SK-N-SH (cell line): ENCODE measurements around the gene USP36. TPM values are rescaled to one million over a fixed set of nuclear protein-coding genes. Genes with fewer than 3 reads are reported as not detected.

Source experiments
- CTCF ChIA-PET: fragments of 300-600, 350-600 bp; formaldehyde crosslinking; extraction: SDS; loops from one replicate; lab custom pipeline; 2021; lab: Yijun Ruan, JAX
- POLR2A ChIA-PET: fragments of 350-600 bp; sonication (Branson Sonifier 250); formaldehyde crosslinking; extraction: SDS; loops from one replicate; lab custom pipeline; 2020; ENCODE audit warnings: antibody characterized with exemption, inconsistent platforms; lab: Yijun Ruan, JAX
- DNase-seq: peaks from one replicate; pipeline ENCODE4 v3.0.0; 2012
- H2AFZ ChIP-seq: fragments of 200-600 bp; sonication (generic); 2 replicates; pipeline ENCODE4 v1.8.1; 2016; ENCODE audit warnings: antibody characterized with exemption, mild to moderate bottlenecking, low read depth
- H3F3A ChIP-seq: fragments of 200-600 bp; sonication (generic); replicated peaks from 2 replicates; pipeline ENCODE3; 2016; ENCODE audit warnings: antibody characterized with exemption, mild to moderate bottlenecking; ENCODE audit not compliant: insufficient read depth
- H3K27ac ChIP-seq, 2 experiments: fragments of 200-500 bp in 1 of 2; fragments of 200-600 bp in 1 of 2; sonication (Bioruptor generic) in 1 of 2; sonication (generic), shearing (Covaris generic) in 1 of 2; 2 replicates each; pipeline versions ENCODE4 v1.5.1 to v1.6.1; 2014 to 2016; ENCODE audit warnings: low read depth in 2 of 2, inconsistent platforms in 1 of 2, low read length in 1 of 2, mild to moderate bottlenecking in 1 of 2, mixed read lengths in 1 of 2
- H3K27me3 ChIP-seq: fragments of 200-600 bp; sonication (generic), shearing (Covaris generic); 2 replicates; pipeline ENCODE4 v1.6.1; 2016; ENCODE audit warnings: mixed run types; ENCODE audit not compliant: insufficient read depth
- H3K36me3 ChIP-seq, 2 experiments: fragments of 200-500 bp in 1 of 2; fragments of 200-600 bp in 1 of 2; sonication (Bioruptor generic) in 1 of 2; sonication (generic) in 1 of 2; replicated peaks in 1 of 2; 2 replicates each; pipeline versions ENCODE3 to v1.5.1; 2014 to 2016; ENCODE audit warnings: low read length in 1 of 2, mild to moderate bottlenecking in 1 of 2; ENCODE audit not compliant: insufficient read depth in 2 of 2, control insufficient read depth in 1 of 2
- H3K4me1 ChIP-seq, 2 experiments: fragments of 200-500 bp in 1 of 2; fragments of 200-600 bp in 1 of 2; sonication (Bioruptor generic) in 1 of 2; sonication (generic), shearing (Covaris generic) in 1 of 2; 2 replicates each; pipeline versions ENCODE4 v1.5.1 to v1.6.1; 2014 to 2016; ENCODE audit warnings: low read depth in 1 of 2, low read length in 1 of 2, mixed run types in 1 of 2; ENCODE audit not compliant: insufficient read depth in 2 of 2, control insufficient read depth in 1 of 2
- H3K4me2 ChIP-seq: fragments of 200-600 bp; sonication (generic), shearing (Covaris generic); 2 replicates; pipeline ENCODE4 v1.6.1; 2017; ENCODE audit warnings: mixed run types
- H3K4me3 ChIP-seq, 2 experiments: fragments of 200-500 bp in 1 of 2; fragments of 200-600 bp in 1 of 2; sonication (Bioruptor generic) in 1 of 2; sonication (generic), shearing (Covaris generic) in 1 of 2; 2 replicates each; pipeline versions ENCODE4 v1.5.1 to v1.8.1; 2014 to 2016; ENCODE audit warnings: low read depth in 2 of 2, inconsistent platforms in 1 of 2, low read length in 1 of 2, mild to moderate bottlenecking in 1 of 2, mixed read lengths in 1 of 2, moderate library complexity in 1 of 2
- H3K79me2 ChIP-seq: fragments of 200-600 bp; sonication (generic); 2 replicates; pipeline ENCODE4 v1.8.1; 2017; ENCODE audit warnings: mild to moderate bottlenecking; ENCODE audit not compliant: insufficient read depth
- H3K9ac ChIP-seq: fragments of 200-600 bp; sonication (generic); 2 replicates; pipeline ENCODE4 v1.6.1; 2017; ENCODE audit warnings: mixed run types
- H3K9me2 ChIP-seq: fragments of 200-600 bp; sonication (generic); 2 replicates; pipeline ENCODE4 v1.6.1; 2017; ENCODE audit warnings: mixed run types
- H3K9me3 ChIP-seq: fragments of 200-600 bp; sonication (generic); 2 replicates; pipeline ENCODE4 v1.6.1; 2017; ENCODE audit warnings: mixed run types, mild to moderate bottlenecking, moderate library complexity
- H4K20me1 ChIP-seq: fragments of 200-600 bp; sonication (generic); 2 replicates; pipeline ENCODE4 v1.6.1; 2017; ENCODE audit warnings: mild to moderate bottlenecking, mixed run types; ENCODE audit not compliant: insufficient read depth
- CHD2 ChIP-seq: fragments of 150-350 bp; IDR thresholded peaks from 2 replicates; pipeline ENCODE4 v1.6.1; 2018; ENCODE audit warnings: low read length; ENCODE audit not compliant: partially characterized antibody
- ELF1 ChIP-seq: IDR thresholded peaks from 2 replicates; pipeline ENCODE4 v1.4.0; 2012
- FOXM1 ChIP-seq: IDR thresholded peaks from 2 replicates; pipeline ENCODE4 v1.4.0; 2012; ENCODE audit warnings: low read depth, mild to moderate bottlenecking
- RAD21 ChIP-seq: IDR thresholded peaks from 2 replicates; pipeline ENCODE4 v1.6.1; 2012; ENCODE audit warnings: mild to moderate bottlenecking, low read length
- REST ChIP-seq: IDR thresholded peaks from 2 replicates; pipeline ENCODE4 v1.6.1; 2012; ENCODE audit warnings: mild to moderate bottlenecking, low read depth, low read length, moderate library complexity
- TAF1 ChIP-seq: IDR thresholded peaks from 2 replicates; pipeline ENCODE4 v1.6.1; 2012; ENCODE audit warnings: low read depth, mild to moderate bottlenecking, low read length, moderate library complexity, borderline replicate concordance
- TEAD4 ChIP-seq: IDR thresholded peaks from 2 replicates; pipeline ENCODE4 v1.4.0; 2012; ENCODE audit warnings: mild to moderate bottlenecking, borderline replicate concordance; ENCODE audit not compliant: insufficient read depth
- WGBS: methylation state at CpG from one replicate; pipeline ENCODE4 v1.1.6; 2017; ENCODE audit warnings: low lambda C conversion rate; 5-methylcytosine and 5-hydroxymethylcytosine counted together
- polyA plus RNA-seq, 3 experiments: library from polyadenylated mRNA; depleted of rRNA; stranded (reverse); fragments of >200 nt; gene quantifications; 2 replicates each; pipeline ENCODE4 v1.2.3, GENCODE V29; 2012
- TF ChIP-seq, protein P1 (sequence below): IDR thresholded peaks from 2 replicates; pipeline ENCODE4 v1.4.0; 2012; ENCODE audit warnings: low read depth
- TF ChIP-seq, protein P2 (sequence below): IDR thresholded peaks from 2 replicates; pipeline ENCODE4 v1.4.0; 2012; ENCODE audit warnings: low read depth, borderline replicate concordance
- TF ChIP-seq, protein P3 (sequence below): fragments of 150-350 bp; IDR thresholded peaks from 2 replicates; pipeline ENCODE4 v1.6.1; 2016; ENCODE audit warnings: mild to moderate bottlenecking, low read depth, low read length

The USP36 gene
- polyA plus RNA-seq, 1 of the 3 experiments (the other 2 are of a cell fraction), result 34.6 TPM

DNA sequence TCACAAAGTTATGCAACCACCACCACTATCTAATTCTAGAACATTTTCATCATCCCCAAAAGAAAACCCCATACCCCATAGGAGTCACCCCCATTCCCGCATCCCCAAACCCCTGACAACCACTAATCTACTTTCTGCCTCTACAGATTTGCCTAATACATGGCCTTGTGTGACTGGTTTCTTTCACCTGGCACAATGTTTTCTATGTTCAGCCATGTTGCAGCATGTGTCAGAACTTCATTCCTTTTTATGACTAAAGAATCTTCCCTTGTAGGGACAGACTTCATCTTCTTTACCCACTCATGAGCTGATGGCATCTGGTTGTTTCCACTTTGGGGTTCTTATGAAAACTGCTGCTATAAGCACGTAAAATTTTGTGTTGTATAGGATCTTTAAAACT is 93.1 kb downstream of the USP36 start:
- Histone ChIP-seq H3K4me3 (no peak overlapping the region), H3K36me3 (no peaks in the 10 kb centered on the region), H2AFZ (no peak overlapping the region), H4K20me1 (peaks cover 9% of the 10 kb centered on the region; the same call in 1 of the 2 replicates), H3F3A (no peaks in the 10 kb centered on the region), H3K4me2 (no peak overlapping the region), H3K9me3 (no peaks in the 10 kb centered on the region), H3K9ac (no peak overlapping the region), H3K9me2 (no peaks in the 10 kb centered on the region), H3K27ac (no peak overlapping the region)
- DNase-seq, result no peak
- CTCF ChIA-PET, result interaction anchor here (0.8 to 4.5 kb wide), 10 partner anchors 10 to 249 kb away, joined by 3 to 33 read pairs (median 4); no protein-coding TSS in a partner anchor
- TF ChIP-seq, protein P1, sequence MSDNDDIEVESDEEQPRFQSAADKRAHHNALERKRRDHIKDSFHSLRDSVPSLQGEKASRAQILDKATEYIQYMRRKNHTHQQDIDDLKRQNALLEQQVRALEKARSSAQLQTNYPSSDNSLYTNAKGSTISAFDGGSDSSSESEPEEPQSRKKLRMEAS, result no peak
- no peak for TF ChIP-seq TAF1
- TF ChIP-seq, all 33 proteins: peak for 0
- POLR2A ChIA-PET, result interaction anchor here (1.9 kb wide), 1 partner anchor 30 kb away, joined by 7 read pairs; no protein-coding TSS in a partner anchor
- Histone ChIP-seq H3K79me2 (peaks cover 84% of the 10 kb centered on the region), H3K4me1 (peaks cover 4 to 9% of the 10 kb centered on the region in 2 experiments; a peak in 3 of 4 replicates), H3K27me3 (no peaks in the 10 kb centered on the region)
- 99% methylated on average over 2 of the region's 2 CpGs for WGBS

DNA sequence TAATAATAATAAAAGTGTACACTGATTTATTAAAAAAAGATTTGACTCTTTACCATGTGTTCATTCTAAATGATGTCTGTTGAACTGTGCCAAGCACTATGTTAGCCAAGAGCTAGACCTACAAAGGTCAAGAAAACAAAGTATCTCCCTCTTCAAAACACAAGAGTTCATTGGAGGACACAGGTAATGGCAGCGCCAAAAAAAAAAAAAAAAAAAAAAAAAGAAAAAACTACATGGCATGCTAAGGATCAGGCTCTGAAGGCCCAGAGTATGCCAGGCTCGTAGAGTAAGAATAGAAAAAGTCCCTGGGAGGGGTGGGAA is 93.7 kb downstream of the USP36 start:
- CTCF ChIA-PET, result interaction anchor here (0.6 to 3.7 kb wide), 14 partner anchors 8 to 252 kb away, joined by 3 to 33 read pairs (median 4); no protein-coding TSS in a partner anchor
- H4K20me1 ChIP-seq, result peaks cover 9% of the 10 kb centered on the region; the same call in 1 of the 2 replicates
- WGBS, result 94% methylated on average over 2 of the region's 2 CpGs

GRCh38 chr17:78746263-78746948 is 94.2 kb downstream of the USP36 start:
- Histone ChIP-seq H3K4me3 (no peak overlapping the region), H3K27me3 (no peaks in the 10 kb centered on the region), H3K79me2 (peaks cover 80% of the 10 kb centered on the region), H2AFZ (no peak overlapping the region), H3K36me3 (no peaks in the 10 kb centered on the region), H3K27ac (no peak overlapping the region), H3K4me1 (peaks cover 4 to 13% of the 10 kb centered on the region in 2 experiments; a peak in 3 of 4 replicates), H3K9me3 (no peaks in the 10 kb centered on the region), H3K4me2 (no peak overlapping the region), H3K9me2 (no peaks in the 10 kb centered on the region), H3F3A (no peaks in the 10 kb centered on the region), H4K20me1 (peaks cover 9% of the 10 kb centered on the region; the same call in 1 of the 2 replicates), H3K9ac (no peak overlapping the region)
- 96% methylated on average over 12 of the region's 12 CpGs for WGBS
- ChIA-PET POLR2A (interaction anchor here (0.7 to 1.9 kb wide), 2 partner anchors 10 to 29 kb away, joined by 3 to 7 read pairs; no protein-coding TSS in a partner anchor), CTCF (interaction anchor here (0.6 to 3.7 kb wide), 20 partner anchors 9 to 251 kb away, joined by 3 to 33 read pairs (median 4); no protein-coding TSS in a partner anchor)
- DNase-seq, result no peak
- TF ChIP-seq CHD2 (no peak), TEAD4 (no peak), REST (no peak), FOXM1 (no peak), TAF1 (no peak), RAD21 (no peak)
- TF ChIP-seq, protein P2, sequence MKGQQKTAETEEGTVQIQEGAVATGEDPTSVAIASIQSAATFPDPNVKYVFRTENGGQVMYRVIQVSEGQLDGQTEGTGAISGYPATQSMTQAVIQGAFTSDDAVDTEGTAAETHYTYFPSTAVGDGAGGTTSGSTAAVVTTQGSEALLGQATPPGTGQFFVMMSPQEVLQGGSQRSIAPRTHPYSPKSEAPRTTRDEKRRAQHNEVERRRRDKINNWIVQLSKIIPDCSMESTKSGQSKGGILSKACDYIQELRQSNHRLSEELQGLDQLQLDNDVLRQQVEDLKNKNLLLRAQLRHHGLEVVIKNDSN, result no peak
- TF ChIP-seq, protein P1, result no peak

More for the DNA sequence above, 93.7 kb downstream of the USP36 start:
- no peaks in the 10 kb centered on the region for H3K36me3 ChIP-seq
- H3K4me1 ChIP-seq, result peaks cover 4 to 9% of the 10 kb centered on the region in 2 experiments; a peak in 3 of 4 replicates
- no peak for DNase-seq
- H3K27ac ChIP-seq, result no peak overlapping the region
- no peak overlapping the region for H3K4me3 ChIP-seq
- no peaks in the 10 kb centered on the region for H3K9me3 ChIP-seq
- TF ChIP-seq ELF1, result no peak
- TF ChIP-seq, protein P3, sequence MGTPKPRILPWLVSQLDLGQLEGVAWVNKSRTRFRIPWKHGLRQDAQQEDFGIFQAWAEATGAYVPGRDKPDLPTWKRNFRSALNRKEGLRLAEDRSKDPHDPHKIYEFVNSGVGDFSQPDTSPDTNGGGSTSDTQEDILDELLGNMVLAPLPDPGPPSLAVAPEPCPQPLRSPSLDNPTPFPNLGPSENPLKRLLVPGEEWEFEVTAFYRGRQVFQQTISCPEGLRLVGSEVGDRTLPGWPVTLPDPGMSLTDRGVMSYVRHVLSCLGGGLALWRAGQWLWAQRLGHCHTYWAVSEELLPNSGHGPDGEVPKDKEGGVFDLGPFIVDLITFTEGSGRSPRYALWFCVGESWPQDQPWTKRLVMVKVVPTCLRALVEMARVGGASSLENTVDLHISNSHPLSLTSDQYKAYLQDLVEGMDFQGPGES, result no peak
- no peaks in the 10 kb centered on the region for H3F3A ChIP-seq
- POLR2A ChIA-PET, result interaction anchor here (1.9 kb wide), 1 partner anchor 30 kb away, joined by 7 read pairs; no protein-coding TSS in a partner anchor
- H3K79me2 ChIP-seq, result peaks cover 83% of the 10 kb centered on the region
- H2AFZ ChIP-seq, result no peak overlapping the region
- H3K4me2 ChIP-seq, result no peak overlapping the region
- H3K27me3 ChIP-seq, result no peaks in the 10 kb centered on the region
- no peaks in the 10 kb centered on the region for H3K9me2 ChIP-seq
- H3K9ac ChIP-seq, result no peak overlapping the region
